ENCODE measurements around the gene NCMAP. TPM values are rescaled to one million over a fixed set of nuclear protein-coding genes. Genes with fewer than 3 reads are reported as not detected.

Gene NCMAP
- total RNA-seq, 2 donors from 2014 or later: 0.16 to 0.22 TPM

- H3K27ac ChIP-seq: no peak overlapping the region
- no peak for DNase-seq (ENCODE audit: low spot score)
- no peaks in the 10 kb centered on the region for H3K36me3 ChIP-seq
Measured at GRCh38 chr1:24578846-24579245, 23.0 kb downstream of the NCMAP start.

DNA sequence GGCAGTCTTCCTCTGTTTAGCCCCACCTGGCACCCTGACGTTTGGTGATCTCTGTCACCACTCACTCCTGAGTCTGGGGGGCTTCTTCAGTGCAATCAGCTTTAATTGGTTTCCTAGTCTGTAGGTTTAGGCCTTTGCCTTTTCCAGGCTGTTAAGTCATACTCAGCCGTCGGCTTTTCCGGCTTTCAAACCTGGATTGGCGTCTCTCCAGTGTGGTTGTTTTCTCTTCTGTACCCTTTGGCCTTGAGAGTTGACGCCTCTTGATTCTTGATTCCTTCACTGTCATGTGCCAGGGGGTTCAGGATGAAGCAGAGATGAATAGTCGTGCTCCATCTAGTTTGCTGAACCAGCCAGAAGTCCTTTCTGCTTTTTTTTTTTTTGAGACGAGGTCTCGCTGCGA is 24.9 kb downstream of the NCMAP start:
- Histone ChIP-seq H3K4me1 (peaks cover 0 to 7% of the 10 kb centered on the region in 2 donors), H3K27me3 (no peaks in the 10 kb centered on the region), H3K36me3 (no peaks in the 10 kb centered on the region), H3K27ac (no peak overlapping the region), H3K4me3 (no peak overlapping the region), H3K9me3 (no peaks in the 10 kb centered on the region)
- no peak for TF ChIP-seq CTCF (IDR thresholded peaks at IDR 0.05)
- DNase-seq (ENCODE audit: low spot score): no peak

More at GRCh38 chr1:24578846-24579245, 23.0 kb downstream of the NCMAP start:
- no peak for TF ChIP-seq CTCF (IDR thresholded peaks at IDR 0.05)
- Histone ChIP-seq H3K4me1 (peaks cover 0 to 7% of the 10 kb centered on the region in 2 donors), H3K27me3 (no peaks in the 10 kb centered on the region), H3K4me3 (no peak overlapping the region), H3K9me3 (no peaks in the 10 kb centered on the region)

DNA sequence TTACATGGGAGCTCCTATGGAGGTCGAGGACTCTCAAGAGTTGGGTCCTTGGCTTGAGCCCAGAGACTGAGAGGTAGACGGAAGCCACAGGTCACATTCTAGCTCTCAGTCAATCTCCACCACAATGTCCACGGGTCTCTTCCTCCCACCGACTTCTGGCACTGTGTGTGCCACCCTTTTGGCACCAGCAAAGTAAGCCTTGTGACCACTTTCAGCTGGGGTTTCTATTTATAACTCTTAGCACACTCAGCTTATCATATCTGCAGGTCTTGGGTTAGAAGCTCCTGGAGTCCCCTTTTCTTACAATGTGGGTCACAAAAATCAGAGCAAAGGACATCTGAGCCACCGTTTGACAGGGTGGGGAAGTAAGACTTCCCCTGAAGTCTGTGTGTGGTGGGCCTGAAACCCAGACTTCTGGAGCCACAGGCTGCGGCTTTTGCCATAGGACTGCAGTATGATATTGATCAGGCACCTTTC is 28.3 kb downstream of the NCMAP start:
- no peaks in the 10 kb centered on the region for H3K4me1 ChIP-seq
- H3K9me3 ChIP-seq: no peaks in the 10 kb centered on the region
- no peaks in the 10 kb centered on the region for H3K36me3 ChIP-seq
- H3K27me3 ChIP-seq: no peaks in the 10 kb centered on the region
- TF ChIP-seq CTCF (IDR thresholded peaks at IDR 0.05): no peak
- H3K27ac ChIP-seq: peak overlapping the region; percentile 15 to 46
- no peak for DNase-seq (ENCODE audit: low spot score)
- H3K4me3 ChIP-seq: no peak overlapping the region

DNA sequence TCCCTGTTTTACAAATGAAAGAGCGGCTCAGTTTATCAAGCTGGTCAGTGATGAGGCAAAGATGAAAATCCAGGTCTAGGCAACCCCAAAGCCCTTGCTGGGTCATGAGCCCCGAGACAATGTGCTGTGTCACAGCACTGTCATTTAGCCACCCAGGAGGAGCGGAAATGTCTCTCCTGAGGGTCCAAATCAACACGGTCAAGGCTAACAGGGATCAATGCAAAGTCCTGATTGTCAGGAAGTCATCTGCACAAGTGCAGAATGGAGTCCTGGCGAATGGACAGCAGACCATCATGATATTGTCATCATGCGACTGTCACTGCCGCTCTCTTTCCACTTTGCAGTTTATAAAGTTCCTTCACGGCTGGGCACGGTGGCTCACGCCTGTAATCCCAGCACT is 30.2 kb downstream of the NCMAP start:
- Histone ChIP-seq H3K27ac (no peak overlapping the region), H3K4me1 (no peaks in the 10 kb centered on the region), H3K36me3 (no peaks in the 10 kb centered on the region), H3K4me3 (no peak overlapping the region), H3K27me3 (no peaks in the 10 kb centered on the region), H3K9me3 (no peaks in the 10 kb centered on the region)
- TF ChIP-seq CTCF (IDR thresholded peaks at IDR 0.05): no peak
- DNase-seq (ENCODE audit: low spot score): no peak

DNA sequence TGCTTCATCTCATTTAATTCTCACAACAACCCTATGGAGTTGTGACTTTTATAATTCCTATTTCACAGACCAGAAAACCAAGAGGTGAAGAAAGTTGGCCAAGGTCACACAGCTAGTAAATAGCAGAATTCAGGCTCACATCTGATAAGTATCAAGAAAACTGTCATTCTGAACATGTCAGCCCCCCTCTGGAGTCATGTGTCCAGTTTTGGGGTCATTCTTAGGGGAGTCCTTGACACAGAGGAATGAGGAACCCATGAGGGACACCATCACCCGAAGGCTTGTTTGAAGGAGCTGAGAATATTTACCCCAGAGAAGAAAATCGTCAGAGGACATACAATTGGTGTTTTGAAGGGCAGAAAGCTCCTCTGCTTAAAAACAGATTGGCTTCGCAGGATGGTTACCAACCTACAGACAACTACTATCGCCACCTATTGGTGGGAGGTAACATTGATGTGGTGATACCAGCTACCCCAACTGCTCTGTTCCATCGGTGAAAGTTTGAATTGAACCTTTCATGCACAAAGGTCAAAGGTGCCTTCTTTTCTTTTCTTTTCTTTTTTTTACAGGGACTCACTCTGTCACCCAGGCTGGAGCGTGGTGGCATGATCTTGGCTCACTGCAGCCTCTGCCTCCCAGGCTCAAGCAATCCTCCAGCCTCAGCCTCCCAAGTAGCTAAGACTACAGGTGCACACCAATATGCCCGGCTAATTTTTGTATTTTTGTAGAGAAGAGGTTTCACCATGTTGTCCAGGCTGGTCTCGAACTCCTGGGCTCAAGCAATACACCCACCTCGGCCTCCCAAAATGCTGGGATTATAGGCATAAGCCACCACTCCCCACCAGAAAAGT is 31.3 kb downstream of the NCMAP start:
- Histone ChIP-seq H3K9me3 (no peaks in the 10 kb centered on the region), H3K27ac (no peak overlapping the region), H3K36me3 (no peaks in the 10 kb centered on the region), H3K4me1 (no peaks in the 10 kb centered on the region), H3K27me3 (no peaks in the 10 kb centered on the region), H3K4me3 (no peak overlapping the region)
- TF ChIP-seq CTCF (IDR thresholded peaks at IDR 0.05): peak; percentile 50 to 71
- DNase-seq (ENCODE audit: low spot score): no peak

All from right atrium auricular region (tissue), 2 donors.